ENCODE results near the gene CPZ. TPM values are rescaled to one million over a fixed set of nuclear protein-coding genes. Genes with fewer than 3 reads are reported as not detected.
"Not testable (repeated sequence)": the region's sequence is repeated elsewhere in the genome, so short reads cannot be mapped to it uniquely, and the experiment has no call there.

The CPZ gene
- total RNA-seq, 6 experiments from 2014 or later: 1.9 to 3.5 (median 2.5) TPM

DNA sequence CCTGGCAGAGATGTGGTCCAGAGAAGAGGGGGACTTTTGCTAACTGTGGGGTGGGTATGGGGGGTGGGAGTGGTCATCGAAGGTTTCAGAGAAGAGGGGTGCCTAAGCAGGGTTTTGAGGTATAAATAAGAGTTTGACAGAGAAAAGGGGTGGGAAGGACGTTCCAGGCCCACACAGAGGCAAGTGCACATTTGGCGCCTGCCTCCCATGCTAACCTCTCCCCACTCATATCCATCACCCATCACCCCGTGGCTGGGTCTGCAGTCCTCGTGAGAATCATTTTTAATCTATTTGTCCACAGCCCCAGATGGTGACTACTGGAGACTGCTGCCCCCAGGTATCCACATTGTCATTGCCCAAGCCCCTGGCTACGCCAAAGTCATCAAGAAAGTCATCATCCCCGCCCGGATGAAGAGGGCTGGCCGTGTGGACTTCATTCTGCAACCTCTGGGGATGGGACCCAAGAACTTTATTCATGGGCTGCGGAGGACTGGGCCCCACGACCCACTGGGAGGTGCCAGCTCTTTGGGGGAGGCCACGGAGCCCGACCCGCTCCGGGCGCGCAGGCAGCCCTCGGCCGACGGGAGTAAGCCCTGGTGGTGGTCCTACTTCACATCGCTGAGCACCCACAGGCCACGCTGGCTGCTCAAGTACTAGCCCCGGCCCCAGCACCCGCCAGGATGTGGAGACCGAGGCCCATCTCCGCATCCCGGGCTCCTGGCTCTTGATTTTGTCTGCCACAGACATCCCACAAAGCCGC lies 26.6 kb downstream of the CPZ start:
- Mint-ChIP-seq H3K4me3 (no peak overlapping the region), H3K9me3 (no peaks in the 10 kb centered on the region), H3K27me3 (ENCODE audit: insufficient read depth) (peaks cover 29% of the 10 kb centered on the region), H3K4me1 (ENCODE audit: low read depth) (no peaks in the 10 kb centered on the region), H3K27ac (no peak overlapping the region), H3K36me3 (ENCODE audit: low read depth) (no peaks in the 10 kb centered on the region)
- no peak for DNase-seq
- TF ChIP-seq, protein P1, sequence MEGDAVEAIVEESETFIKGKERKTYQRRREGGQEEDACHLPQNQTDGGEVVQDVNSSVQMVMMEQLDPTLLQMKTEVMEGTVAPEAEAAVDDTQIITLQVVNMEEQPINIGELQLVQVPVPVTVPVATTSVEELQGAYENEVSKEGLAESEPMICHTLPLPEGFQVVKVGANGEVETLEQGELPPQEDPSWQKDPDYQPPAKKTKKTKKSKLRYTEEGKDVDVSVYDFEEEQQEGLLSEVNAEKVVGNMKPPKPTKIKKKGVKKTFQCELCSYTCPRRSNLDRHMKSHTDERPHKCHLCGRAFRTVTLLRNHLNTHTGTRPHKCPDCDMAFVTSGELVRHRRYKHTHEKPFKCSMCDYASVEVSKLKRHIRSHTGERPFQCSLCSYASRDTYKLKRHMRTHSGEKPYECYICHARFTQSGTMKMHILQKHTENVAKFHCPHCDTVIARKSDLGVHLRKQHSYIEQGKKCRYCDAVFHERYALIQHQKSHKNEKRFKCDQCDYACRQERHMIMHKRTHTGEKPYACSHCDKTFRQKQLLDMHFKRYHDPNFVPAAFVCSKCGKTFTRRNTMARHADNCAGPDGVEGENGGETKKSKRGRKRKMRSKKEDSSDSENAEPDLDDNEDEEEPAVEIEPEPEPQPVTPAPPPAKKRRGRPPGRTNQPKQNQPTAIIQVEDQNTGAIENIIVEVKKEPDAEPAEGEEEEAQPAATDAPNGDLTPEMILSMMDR (IDR thresholded peaks at IDR 0.05): no peak

DNA sequence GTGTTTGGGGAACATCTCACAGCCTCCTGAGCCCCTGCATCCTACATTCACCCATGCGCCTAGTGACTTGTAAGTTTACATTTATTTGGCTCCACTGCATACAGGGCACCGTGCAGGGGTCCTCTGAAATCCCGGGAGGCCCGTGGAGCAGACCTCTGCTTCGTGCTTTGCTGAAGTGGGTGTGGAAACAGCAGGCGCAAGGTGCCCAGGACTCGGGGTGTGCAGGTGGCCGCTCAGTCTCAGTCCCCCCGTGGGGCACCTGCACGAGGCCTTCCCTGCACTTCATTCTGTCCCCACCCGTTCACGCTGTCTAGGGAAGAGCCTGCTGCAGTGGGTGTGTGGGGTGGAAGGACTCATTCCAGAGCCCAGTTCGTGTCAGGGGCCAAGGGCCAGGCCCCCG lies 28.6 kb downstream of the CPZ start:
- not testable (repeated sequence) for DNase-seq; H3K36me3 Mint-ChIP-seq (ENCODE audit: low read depth); H3K27ac Mint-ChIP-seq; H3K4me1 Mint-ChIP-seq (ENCODE audit: low read depth); H3K9me3 Mint-ChIP-seq; H3K4me3 Mint-ChIP-seq
- H3K27me3 Mint-ChIP-seq (ENCODE audit: insufficient read depth): peaks cover 19% of the 10 kb centered on the region

DNA sequence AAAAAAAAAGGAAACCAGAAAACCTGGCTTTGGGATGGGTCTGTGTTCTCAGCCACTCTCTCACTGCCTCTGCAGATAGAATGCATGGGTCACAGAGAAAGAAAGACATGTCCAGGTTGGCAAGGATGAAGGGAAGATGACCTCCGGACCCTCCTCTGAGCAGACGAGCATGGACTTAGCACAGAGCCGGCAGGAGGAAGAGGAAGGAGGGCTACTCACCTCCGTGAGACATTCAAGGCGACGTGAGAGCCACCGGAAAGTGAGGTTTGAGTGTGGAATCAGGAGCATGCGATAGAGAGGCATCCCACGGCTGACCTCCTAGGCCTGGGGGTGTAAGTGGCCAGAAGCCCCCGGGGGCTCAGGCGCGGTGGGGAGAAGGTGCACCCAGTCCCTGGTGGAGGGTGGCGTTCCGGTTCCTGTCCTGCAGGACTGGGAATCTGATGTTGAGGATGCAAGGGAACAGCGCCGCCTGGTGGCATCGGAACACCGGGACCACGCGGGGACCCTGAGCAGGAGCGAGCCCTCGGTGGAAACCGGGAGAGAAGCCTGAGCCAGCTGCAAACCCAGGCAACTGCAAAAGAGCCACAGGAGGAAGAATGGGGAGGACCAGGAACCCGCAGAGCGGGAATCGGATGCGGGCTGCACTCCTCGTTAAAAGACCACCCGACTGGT lies 32.2 kb downstream of the CPZ start:
- not testable (repeated sequence) for H3K4me1 Mint-ChIP-seq (ENCODE audit: low read depth); DNase-seq; H3K36me3 Mint-ChIP-seq (ENCODE audit: low read depth); H3K27ac Mint-ChIP-seq; H3K27me3 Mint-ChIP-seq (ENCODE audit: insufficient read depth); H3K4me3 Mint-ChIP-seq; H3K9me3 Mint-ChIP-seq

DNA sequence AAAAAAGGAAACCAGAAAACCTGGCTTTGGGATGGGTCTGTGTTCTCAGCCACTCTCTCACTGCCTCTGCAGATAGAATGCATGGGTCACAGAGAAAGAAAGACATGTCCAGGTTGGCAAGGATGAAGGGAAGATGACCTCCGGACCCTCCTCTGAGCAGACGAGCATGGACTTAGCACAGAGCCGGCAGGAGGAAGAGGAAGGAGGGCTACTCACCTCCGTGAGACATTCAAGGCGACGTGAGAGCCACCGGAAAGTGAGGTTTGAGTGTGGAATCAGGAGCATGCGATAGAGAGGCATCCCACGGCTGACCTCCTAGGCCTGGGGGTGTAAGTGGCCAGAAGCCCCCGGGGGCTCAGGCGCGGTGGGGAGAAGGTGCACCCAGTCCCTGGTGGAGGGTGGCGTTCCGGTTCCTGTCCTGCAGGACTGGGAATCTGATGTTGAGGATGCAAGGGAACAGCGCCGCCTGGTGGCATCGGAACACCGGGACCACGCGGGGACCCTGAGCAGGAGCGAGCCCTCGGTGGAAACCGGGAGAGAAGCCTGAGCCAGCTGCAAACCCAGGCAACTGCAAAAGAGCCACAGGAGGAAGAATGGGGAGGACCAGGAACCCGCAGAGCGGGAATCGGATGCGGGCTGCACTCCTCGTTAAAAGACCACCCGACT lies 37.8 kb downstream of the CPZ start:
- not testable (repeated sequence) for DNase-seq; H3K4me1 Mint-ChIP-seq (ENCODE audit: low read depth); H3K27me3 Mint-ChIP-seq (ENCODE audit: insufficient read depth); H3K27ac Mint-ChIP-seq; H3K36me3 Mint-ChIP-seq (ENCODE audit: low read depth); H3K9me3 Mint-ChIP-seq; H3K4me3 Mint-ChIP-seq

DNA sequence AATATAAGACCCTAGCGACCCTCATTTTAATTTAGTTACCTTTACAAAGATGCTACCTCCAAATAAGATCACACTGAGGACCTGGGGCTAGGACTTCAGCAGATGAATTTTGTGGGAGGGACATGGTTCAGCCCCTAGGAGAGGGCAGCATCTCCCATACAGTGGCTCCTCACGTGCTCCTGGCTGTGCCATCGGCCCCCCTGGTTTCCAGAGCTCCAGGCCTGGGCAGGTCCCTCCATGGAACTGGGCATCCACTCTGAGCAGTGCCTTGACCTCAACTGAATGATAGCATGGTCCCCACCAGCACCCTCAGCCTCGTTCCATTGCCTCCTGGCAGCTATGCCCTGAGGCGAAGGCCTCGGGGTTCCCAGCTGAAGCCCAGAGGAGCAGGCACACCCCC lies 39.3 kb downstream of the CPZ start:
- not testable (repeated sequence) for DNase-seq; H3K9me3 Mint-ChIP-seq; H3K27me3 Mint-ChIP-seq (ENCODE audit: insufficient read depth); H3K27ac Mint-ChIP-seq; H3K4me3 Mint-ChIP-seq; H3K4me1 Mint-ChIP-seq (ENCODE audit: low read depth); H3K36me3 Mint-ChIP-seq (ENCODE audit: low read depth)

DNA sequence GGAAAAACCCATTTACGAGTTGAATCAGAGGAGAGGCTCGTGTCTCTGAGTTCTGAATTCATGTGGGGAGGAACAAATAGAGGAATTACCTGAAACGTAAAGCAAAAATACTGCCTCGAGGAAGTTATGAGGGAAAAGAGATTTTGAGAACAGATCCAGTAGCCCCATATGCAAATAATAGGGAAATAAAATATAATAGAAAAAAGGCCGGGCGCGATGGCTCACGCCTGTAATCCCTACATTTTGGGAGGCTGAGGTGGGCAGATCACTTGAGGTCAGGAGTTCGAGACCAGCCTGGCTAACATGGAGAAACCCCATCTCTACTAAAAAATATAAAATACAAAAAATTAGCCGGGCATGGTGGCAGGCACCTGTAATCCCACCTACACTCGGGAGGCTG lies 42.2 kb downstream of the CPZ start:
- not testable (repeated sequence) for H3K4me3 Mint-ChIP-seq; H3K36me3 Mint-ChIP-seq (ENCODE audit: low read depth)

DNA sequence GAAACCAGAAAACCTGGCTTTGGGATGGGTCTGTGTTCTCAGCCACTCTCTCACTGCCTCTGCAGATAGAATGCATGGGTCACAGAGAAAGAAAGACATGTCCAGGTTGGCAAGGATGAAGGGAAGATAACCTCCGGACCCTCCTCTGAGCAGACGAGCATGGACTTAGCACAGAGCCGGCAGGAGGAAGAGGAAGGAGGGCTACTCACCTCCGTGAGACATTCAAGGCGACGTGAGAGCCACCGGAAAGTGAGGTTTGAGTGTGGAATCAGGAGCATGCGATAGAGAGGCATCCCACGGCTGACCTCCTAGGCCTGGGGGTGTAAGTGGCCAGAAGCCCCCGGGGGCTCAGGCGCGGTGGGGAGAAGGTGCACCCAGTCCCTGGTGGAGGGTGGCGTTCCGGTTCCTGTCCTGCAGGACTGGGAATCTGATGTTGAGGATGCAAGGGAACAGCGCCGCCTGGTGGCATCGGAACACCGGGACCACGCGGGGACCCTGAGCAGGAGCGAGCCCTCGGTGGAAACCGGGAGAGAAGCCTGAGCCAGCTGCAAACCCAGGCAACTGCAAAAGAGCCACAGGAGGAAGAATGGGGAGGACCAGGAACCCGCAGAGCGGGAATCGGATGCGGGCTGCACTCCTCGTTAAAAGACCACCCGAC lies 43.5 kb downstream of the CPZ start:
- peaks cover 14% of the 10 kb centered on the region for H3K27me3 Mint-ChIP-seq (ENCODE audit: insufficient read depth)
- not testable (repeated sequence) for H3K9me3 Mint-ChIP-seq; H3K36me3 Mint-ChIP-seq (ENCODE audit: low read depth)

More for the DNA sequence above, 42.2 kb downstream of the CPZ start:
- DNase-seq; H3K27me3 Mint-ChIP-seq (ENCODE audit: insufficient read depth); H3K9me3 Mint-ChIP-seq; H3K27ac Mint-ChIP-seq; H3K4me1 Mint-ChIP-seq (ENCODE audit: low read depth): not testable (repeated sequence)

DNA sequence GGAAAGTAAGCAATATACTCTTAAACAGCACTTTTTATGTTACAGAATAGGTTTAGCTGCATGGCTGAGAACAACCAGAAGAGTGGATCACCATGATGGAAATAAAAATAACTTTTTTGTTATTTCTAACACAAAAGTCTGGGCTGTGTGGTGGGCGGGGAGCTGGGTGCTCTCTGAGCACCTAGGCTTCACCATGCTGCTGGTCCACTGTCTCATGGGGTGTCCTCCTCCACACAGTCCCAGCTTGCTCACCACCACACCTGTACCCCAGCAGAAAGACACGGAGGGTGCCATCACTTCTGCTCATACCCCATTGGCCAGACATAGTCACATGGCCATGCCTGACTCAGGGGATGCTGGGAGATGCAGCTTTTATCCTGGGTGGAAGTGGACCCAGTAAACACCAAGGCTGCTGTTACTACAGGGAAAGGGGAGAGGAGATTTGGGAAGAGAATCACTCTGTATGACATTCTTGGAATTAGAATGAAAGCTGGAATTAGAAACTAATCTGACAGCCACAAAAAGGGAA lies 45.0 kb downstream of the CPZ start:
- Mint-ChIP-seq H3K4me1 (ENCODE audit: low read depth) (no peaks in the 10 kb centered on the region), H3K36me3 (ENCODE audit: low read depth) (no peaks in the 10 kb centered on the region), H3K27ac (no peak overlapping the region), H3K4me3 (no peak overlapping the region), H3K27me3 (ENCODE audit: insufficient read depth) (peaks cover 20% of the 10 kb centered on the region), H3K9me3 (no peaks in the 10 kb centered on the region)
- TF ChIP-seq, protein P1 (IDR thresholded peaks at IDR 0.05): no peak
- no peak for DNase-seq

More for the DNA sequence above, 43.5 kb downstream of the CPZ start:
- DNase-seq; H3K4me3 Mint-ChIP-seq; H3K27ac Mint-ChIP-seq; H3K4me1 Mint-ChIP-seq (ENCODE audit: low read depth): not testable (repeated sequence)
